NB4 (cell line): ENCODE data around the gene CYP27C1.

ENCODE experiments used
- POLR2A ChIP-seq: IDR thresholded peaks from 2 replicates; pipeline ENCODE4 v1.6.1; 2011; ENCODE audit warnings: mild to moderate bottlenecking; ENCODE audit not compliant: insufficient read length; ENCODE audit errors: extremely low read depth
- TF ChIP-seq, protein P1 (sequence below): IDR thresholded peaks from one replicate; pipeline ENCODE4 v1.5.1; 2012; ENCODE audit warnings: low read depth, low read length

DNA sequence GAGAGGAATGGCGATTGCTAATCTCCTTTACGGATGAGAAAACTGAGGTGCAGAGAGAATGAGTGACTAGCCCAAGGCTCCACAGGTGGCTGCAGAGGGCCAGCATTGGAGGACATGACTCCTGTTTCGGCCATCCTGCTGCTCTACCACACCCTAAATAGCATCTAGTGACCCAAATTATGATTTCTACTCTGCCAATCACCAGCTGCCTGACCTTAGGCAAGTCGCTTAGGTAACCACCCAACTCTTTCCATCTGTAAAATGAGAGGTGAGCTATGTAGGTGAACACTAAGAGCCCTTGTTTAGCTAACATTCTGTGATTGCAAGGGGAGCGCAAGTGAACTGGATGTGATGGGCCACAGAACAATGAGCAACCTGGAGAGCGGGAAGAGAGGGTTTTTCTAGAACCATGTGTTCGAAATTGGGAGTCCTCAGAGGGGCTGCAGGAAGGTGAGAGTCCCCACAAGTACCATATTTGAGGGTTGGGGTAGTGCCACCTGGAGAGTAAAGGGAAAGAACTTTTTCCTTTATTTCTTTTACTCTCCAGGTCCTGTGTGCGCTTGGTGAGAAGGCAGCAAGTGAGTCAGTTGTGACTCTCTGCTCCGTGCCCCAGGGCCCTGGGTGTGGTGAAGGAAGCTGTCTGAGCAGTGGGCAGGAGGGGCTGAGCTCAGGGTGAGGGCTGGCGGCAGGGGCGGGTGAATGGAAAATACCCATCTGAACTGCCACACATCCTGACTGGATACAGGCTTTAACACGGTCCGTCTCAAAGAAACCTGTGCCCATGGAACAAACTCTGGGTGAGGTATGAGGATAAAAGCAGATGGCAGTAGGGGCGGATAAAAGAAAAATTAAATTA, 2.4 kb downstream of the CYP27C1 start:
- no peak for TF ChIP-seq POLR2A
- TF ChIP-seq, protein P1, sequence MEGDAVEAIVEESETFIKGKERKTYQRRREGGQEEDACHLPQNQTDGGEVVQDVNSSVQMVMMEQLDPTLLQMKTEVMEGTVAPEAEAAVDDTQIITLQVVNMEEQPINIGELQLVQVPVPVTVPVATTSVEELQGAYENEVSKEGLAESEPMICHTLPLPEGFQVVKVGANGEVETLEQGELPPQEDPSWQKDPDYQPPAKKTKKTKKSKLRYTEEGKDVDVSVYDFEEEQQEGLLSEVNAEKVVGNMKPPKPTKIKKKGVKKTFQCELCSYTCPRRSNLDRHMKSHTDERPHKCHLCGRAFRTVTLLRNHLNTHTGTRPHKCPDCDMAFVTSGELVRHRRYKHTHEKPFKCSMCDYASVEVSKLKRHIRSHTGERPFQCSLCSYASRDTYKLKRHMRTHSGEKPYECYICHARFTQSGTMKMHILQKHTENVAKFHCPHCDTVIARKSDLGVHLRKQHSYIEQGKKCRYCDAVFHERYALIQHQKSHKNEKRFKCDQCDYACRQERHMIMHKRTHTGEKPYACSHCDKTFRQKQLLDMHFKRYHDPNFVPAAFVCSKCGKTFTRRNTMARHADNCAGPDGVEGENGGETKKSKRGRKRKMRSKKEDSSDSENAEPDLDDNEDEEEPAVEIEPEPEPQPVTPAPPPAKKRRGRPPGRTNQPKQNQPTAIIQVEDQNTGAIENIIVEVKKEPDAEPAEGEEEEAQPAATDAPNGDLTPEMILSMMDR: no peak
